ENCODE data around the gene TRIM44.

Gene TRIM44

GRCh38 chr11:35677904-35678303 is 15.3 kb downstream of the TRIM44 start:
- DNase-seq (ENCODE audit: insufficient read length) (no peak), FAIRE-seq (no peak)
- TF ChIP-seq POLR2A (IDR thresholded peaks at IDR 0.05; ENCODE audit: low read depth, low read length), result no peak
- no peak for TF ChIP-seq POLR2AphosphoS5 (IDR thresholded peaks at IDR 0.05; ENCODE audit: low read depth, low read length)
- no peak for TF ChIP-seq TAF1 (IDR thresholded peaks at IDR 0.05; ENCODE audit: borderline replicate concordance, low read depth, low read length)

GRCh38 chr11:35678471-35678870 is 15.9 kb downstream of the TRIM44 start:
- DNase-seq (ENCODE audit: insufficient read length) (no peak), FAIRE-seq (no peak)
- TF ChIP-seq POLR2A (IDR thresholded peaks at IDR 0.05; ENCODE audit: low read depth, low read length), result no peak
- TF ChIP-seq TAF1 (IDR thresholded peaks at IDR 0.05; ENCODE audit: borderline replicate concordance, low read depth, low read length), result no peak
- no peak for TF ChIP-seq POLR2AphosphoS5 (IDR thresholded peaks at IDR 0.05; ENCODE audit: low read depth, low read length)

GRCh38 chr11:35678975-35679374 is 16.4 kb downstream of the TRIM44 start:
- no peak for FAIRE-seq
- TF ChIP-seq POLR2A (IDR thresholded peaks at IDR 0.05; ENCODE audit: low read depth, low read length) (no peak), TAF1 (IDR thresholded peaks at IDR 0.05; ENCODE audit: borderline replicate concordance, low read depth, low read length) (no peak), POLR2AphosphoS5 (IDR thresholded peaks at IDR 0.05; ENCODE audit: low read depth, low read length) (no peak)

GRCh38 chr11:35680506-35680905 is 17.9 kb downstream of the TRIM44 start:
- TF ChIP-seq POLR2AphosphoS5 (IDR thresholded peaks at IDR 0.05; ENCODE audit: low read depth, low read length), result no peak
- TF ChIP-seq POLR2A (IDR thresholded peaks at IDR 0.05; ENCODE audit: low read depth, low read length), result no peak
- no peak for TF ChIP-seq TAF1 (IDR thresholded peaks at IDR 0.05; ENCODE audit: borderline replicate concordance, low read depth, low read length)
- FAIRE-seq (no peak), DNase-seq (ENCODE audit: insufficient read length) (no peak)

More at GRCh38 chr11:35678975-35679374, 16.4 kb downstream of the TRIM44 start:
- no peak for DNase-seq (ENCODE audit: insufficient read length)

- DNase-seq (ENCODE audit: insufficient read length), result no peak
Observed at GRCh38 chr11:35681163-35681767, 18.7 kb downstream of the TRIM44 start.

GRCh38 chr11:35682230-35683173 is 19.9 kb downstream of the TRIM44 start:
- TF ChIP-seq TAF1 (IDR thresholded peaks at IDR 0.05; ENCODE audit: borderline replicate concordance, low read depth, low read length) (no peak), POLR2A (IDR thresholded peaks at IDR 0.05; ENCODE audit: low read depth, low read length) (no peak), POLR2AphosphoS5 (IDR thresholded peaks at IDR 0.05; ENCODE audit: low read depth, low read length) (no peak)
- DNase-seq (ENCODE audit: insufficient read length), result no peak
- peak; percentile 44 for FAIRE-seq

More at GRCh38 chr11:35681163-35681767, 18.7 kb downstream of the TRIM44 start:
- TF ChIP-seq TAF1 (IDR thresholded peaks at IDR 0.05; ENCODE audit: borderline replicate concordance, low read depth, low read length), result no peak
- TF ChIP-seq POLR2AphosphoS5 (IDR thresholded peaks at IDR 0.05; ENCODE audit: low read depth, low read length), result no peak
- no peak for TF ChIP-seq POLR2A (IDR thresholded peaks at IDR 0.05; ENCODE audit: low read depth, low read length)
- peak; percentile 85 for FAIRE-seq

- DNase-seq (ENCODE audit: insufficient read length), result no peak
- TF ChIP-seq POLR2AphosphoS5 (IDR thresholded peaks at IDR 0.05; ENCODE audit: low read depth, low read length) (no peak), TAF1 (IDR thresholded peaks at IDR 0.05; ENCODE audit: borderline replicate concordance, low read depth, low read length) (no peak)
- peak; percentile 75 for FAIRE-seq
Observed at GRCh38 chr11:35683728-35684339, 21.3 kb downstream of the TRIM44 start.

GRCh38 chr11:35688023-35688422 is 25.4 kb downstream of the TRIM44 start:
- DNase-seq (ENCODE audit: insufficient read length), result no peak
- TF ChIP-seq POLR2A (IDR thresholded peaks at IDR 0.05; ENCODE audit: low read depth, low read length), result no peak
- TF ChIP-seq POLR2AphosphoS5 (IDR thresholded peaks at IDR 0.05; ENCODE audit: low read depth, low read length), result no peak
- no peak for TF ChIP-seq TAF1 (IDR thresholded peaks at IDR 0.05; ENCODE audit: borderline replicate concordance, low read depth, low read length)
- no peak for FAIRE-seq

- peak; percentile 80 for FAIRE-seq
- no peak for DNase-seq (ENCODE audit: insufficient read length)
- no peak for TF ChIP-seq TAF1 (IDR thresholded peaks at IDR 0.05; ENCODE audit: borderline replicate concordance, low read depth, low read length)
Observed at GRCh38 chr11:35689081-35689996, 26.8 kb downstream of the TRIM44 start.

- FAIRE-seq (no peak), DNase-seq (ENCODE audit: insufficient read length) (no peak)
- no peak for TF ChIP-seq TAF1 (IDR thresholded peaks at IDR 0.05; ENCODE audit: borderline replicate concordance, low read depth, low read length)
- no peak for TF ChIP-seq POLR2AphosphoS5 (IDR thresholded peaks at IDR 0.05; ENCODE audit: low read depth, low read length)
- no peak for TF ChIP-seq POLR2A (IDR thresholded peaks at IDR 0.05; ENCODE audit: low read depth, low read length)
Observed at GRCh38 chr11:35702126-35702525, 39.6 kb downstream of the TRIM44 start.

GRCh38 chr11:35709376-35709775 is 46.8 kb downstream of the TRIM44 start:
- TF ChIP-seq POLR2AphosphoS5 (IDR thresholded peaks at IDR 0.05; ENCODE audit: low read depth, low read length) (no peak), POLR2A (IDR thresholded peaks at IDR 0.05; ENCODE audit: low read depth, low read length) (no peak), TAF1 (IDR thresholded peaks at IDR 0.05; ENCODE audit: borderline replicate concordance, low read depth, low read length) (no peak)
- DNase-seq (ENCODE audit: insufficient read length) (no peak), FAIRE-seq (no peak)

All from GM12892 (cell line).